ENCODE measurements around the gene NXPH3. TPM values are rescaled to one million over a fixed set of nuclear protein-coding genes. Genes with fewer than 3 reads are reported as not detected.
"Not testable (repeated sequence)": the region's sequence is repeated elsewhere in the genome, so short reads cannot be mapped to it uniquely, and the experiment has no call there.

The NXPH3 gene
- polyA plus RNA-seq, 1 donor, result 0.52 TPM

- Histone ChIP-seq H3K27ac (ENCODE audit: low read length) (no peak overlapping the region), H3K4me3 (ENCODE audit: low read length) (no peak overlapping the region), H3K4me1 (ENCODE audit: control insufficient read depth, insufficient read depth, low read length) (no peaks in the 10 kb centered on the region), H3K9me3 (ENCODE audit: control insufficient read depth, low read depth, low read length) (no peaks in the 10 kb centered on the region), H3K36me3 (ENCODE audit: control insufficient read depth, insufficient read depth, low read length) (no peaks in the 10 kb centered on the region), H3K27me3 (ENCODE audit: control insufficient read depth, insufficient read depth, low read length) (peaks cover 7% of the 10 kb centered on the region)
- WGBS (ENCODE audit: insufficient coverage, low lambda C conversion rate), result no CpG with 5 or more reads among the region's 12 CpGs
- DNase-seq, result no peak
These were observed 27.6 kb upstream of the NXPH3 start for GRCh38 chr17:49548051-49548505.

- Histone ChIP-seq H3K4me3 (ENCODE audit: low read length) (no peak overlapping the region), H3K4me1 (ENCODE audit: control insufficient read depth, insufficient read depth, low read length) (no peaks in the 10 kb centered on the region), H3K9me3 (ENCODE audit: control insufficient read depth, low read depth, low read length) (no peaks in the 10 kb centered on the region), H3K27me3 (ENCODE audit: control insufficient read depth, insufficient read depth, low read length) (peaks cover 5% of the 10 kb centered on the region), H3K27ac (ENCODE audit: low read length) (no peak overlapping the region), H3K36me3 (ENCODE audit: control insufficient read depth, insufficient read depth, low read length) (no peaks in the 10 kb centered on the region)
- no CpG with 5 or more reads among the region's 8 CpGs for WGBS (ENCODE audit: insufficient coverage, low lambda C conversion rate)
- DNase-seq, result no peak
These were observed 27.0 kb upstream of the NXPH3 start for GRCh38 chr17:49548506-49549310.

DNA sequence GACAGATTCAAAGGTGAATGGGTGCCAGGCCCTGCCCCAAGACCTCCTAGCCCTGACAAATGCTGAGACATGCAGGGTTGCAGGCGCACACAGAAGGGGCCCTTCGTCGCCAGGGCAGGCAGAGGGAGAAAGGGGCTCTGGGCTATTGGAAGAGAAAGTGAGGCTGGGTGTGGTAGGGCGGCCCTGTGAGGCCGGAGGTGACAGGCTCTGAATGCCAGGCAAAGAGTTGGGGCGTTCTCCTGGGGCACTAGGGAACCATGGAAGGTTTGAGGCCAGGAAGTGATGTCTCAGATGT lies 26.4 kb upstream of the NXPH3 start:
- WGBS (ENCODE audit: insufficient coverage, low lambda C conversion rate), result no CpG with 5 or more reads among the region's 6 CpGs
- Histone ChIP-seq H3K36me3 (ENCODE audit: control insufficient read depth, insufficient read depth, low read length) (no peaks in the 10 kb centered on the region), H3K9me3 (ENCODE audit: control insufficient read depth, low read depth, low read length) (no peaks in the 10 kb centered on the region), H3K27me3 (ENCODE audit: control insufficient read depth, insufficient read depth, low read length) (peaks cover 5% of the 10 kb centered on the region), H3K4me3 (ENCODE audit: low read length) (no peak overlapping the region), H3K4me1 (ENCODE audit: control insufficient read depth, insufficient read depth, low read length) (no peaks in the 10 kb centered on the region), H3K27ac (ENCODE audit: low read length) (no peak overlapping the region)
- DNase-seq, result no peak

- no peaks in the 10 kb centered on the region for H3K36me3 ChIP-seq (ENCODE audit: control insufficient read depth, insufficient read depth, low read length)
These were observed 25.7 kb upstream of the NXPH3 start for GRCh38 chr17:49549691-49550678.

GRCh38 chr17:49550764-49551163 lies 24.9 kb upstream of the NXPH3 start:
- DNase-seq; H3K36me3 ChIP-seq (ENCODE audit: control insufficient read depth, insufficient read depth, low read length); H3K4me1 ChIP-seq (ENCODE audit: control insufficient read depth, insufficient read depth, low read length); H3K27ac ChIP-seq (ENCODE audit: low read length); H3K27me3 ChIP-seq (ENCODE audit: control insufficient read depth, insufficient read depth, low read length); H3K9me3 ChIP-seq (ENCODE audit: control insufficient read depth, low read depth, low read length); H3K4me3 ChIP-seq (ENCODE audit: low read length): not testable (repeated sequence)
- WGBS (ENCODE audit: insufficient coverage, low lambda C conversion rate), result no CpG with 5 or more reads among the region's 9 CpGs

More at GRCh38 chr17:49549691-49550678, 25.7 kb upstream of the NXPH3 start:
- DNase-seq, result no peak
- H3K4me3 ChIP-seq (ENCODE audit: low read length), result no peak overlapping the region
- no peak overlapping the region for H3K27ac ChIP-seq (ENCODE audit: low read length)
- WGBS (ENCODE audit: insufficient coverage, low lambda C conversion rate), result 87% methylated on average over 3 of the region's 20 CpGs
- H3K9me3 ChIP-seq (ENCODE audit: control insufficient read depth, low read depth, low read length), result no peaks in the 10 kb centered on the region
- no peaks in the 10 kb centered on the region for H3K4me1 ChIP-seq (ENCODE audit: control insufficient read depth, insufficient read depth, low read length)
- H3K27me3 ChIP-seq (ENCODE audit: control insufficient read depth, insufficient read depth, low read length), result peaks cover 5% of the 10 kb centered on the region

- no CpG with 5 or more reads among the region's 12 CpGs for WGBS (ENCODE audit: insufficient coverage, low lambda C conversion rate)
- H3K36me3 ChIP-seq (ENCODE audit: control insufficient read depth, insufficient read depth, low read length), result no peaks in the 10 kb centered on the region
- no peak overlapping the region for H3K27ac ChIP-seq (ENCODE audit: low read length)
- H3K4me3 ChIP-seq (ENCODE audit: low read length), result no peak overlapping the region
- no peaks in the 10 kb centered on the region for H3K9me3 ChIP-seq (ENCODE audit: control insufficient read depth, low read depth, low read length)
- H3K4me1 ChIP-seq (ENCODE audit: control insufficient read depth, insufficient read depth, low read length), result peaks cover under 1% of the 10 kb centered on the region
- peaks cover 5% of the 10 kb centered on the region for H3K27me3 ChIP-seq (ENCODE audit: control insufficient read depth, insufficient read depth, low read length)
- no peak for DNase-seq
These were observed 24.2 kb upstream of the NXPH3 start for GRCh38 chr17:49551221-49552069.

DNA sequence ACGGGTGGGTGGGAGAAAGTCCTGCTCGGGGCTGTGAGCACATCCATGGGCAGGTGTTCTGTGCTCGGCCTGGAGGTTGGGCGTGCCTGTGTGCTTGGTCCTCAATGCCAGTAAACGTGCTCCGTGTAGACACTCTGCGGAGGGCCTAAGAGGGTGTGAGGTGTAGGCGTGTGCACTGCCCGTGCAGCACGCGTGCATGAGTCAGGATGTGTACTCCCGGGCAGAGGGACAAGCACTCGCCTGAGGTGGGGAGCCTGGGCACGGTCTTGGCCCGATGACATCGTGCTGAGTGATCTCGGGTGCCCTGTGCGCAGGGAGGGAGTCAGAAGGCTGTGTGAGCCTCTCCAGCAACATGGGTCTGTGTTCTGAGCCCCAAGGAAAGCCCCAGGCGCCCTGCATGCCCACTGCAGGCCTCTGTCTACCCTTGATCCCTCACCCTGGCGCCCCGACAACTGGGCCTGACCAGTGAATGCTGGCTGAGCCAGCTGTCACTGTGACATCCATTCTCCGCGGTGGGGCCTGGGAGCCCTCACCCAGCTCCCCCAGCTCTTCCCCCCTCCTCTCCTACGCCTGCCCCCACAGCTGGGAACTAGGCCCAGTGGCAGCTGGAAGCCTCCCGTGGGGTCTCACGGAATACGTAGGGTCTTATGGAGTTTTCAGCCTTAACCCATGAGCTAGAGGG lies 23.5 kb upstream of the NXPH3 start:
- peaks cover 2% of the 10 kb centered on the region for H3K4me1 ChIP-seq (ENCODE audit: control insufficient read depth, insufficient read depth, low read length)
- no peaks in the 10 kb centered on the region for H3K36me3 ChIP-seq (ENCODE audit: control insufficient read depth, insufficient read depth, low read length)
- H3K27me3 ChIP-seq (ENCODE audit: control insufficient read depth, insufficient read depth, low read length), result peaks cover 2% of the 10 kb centered on the region
- no peak overlapping the region for H3K27ac ChIP-seq (ENCODE audit: low read length)
- DNase-seq, result no peak
- no peak overlapping the region for H3K4me3 ChIP-seq (ENCODE audit: low read length)
- WGBS (ENCODE audit: insufficient coverage, low lambda C conversion rate), result no CpG with 5 or more reads among the region's 27 CpGs
- no peaks in the 10 kb centered on the region for H3K9me3 ChIP-seq (ENCODE audit: control insufficient read depth, low read depth, low read length)

GRCh38 chr17:49553676-49554335 lies 21.9 kb upstream of the NXPH3 start:
- Histone ChIP-seq H3K4me3 (ENCODE audit: low read length) (no peak overlapping the region), H3K36me3 (ENCODE audit: control insufficient read depth, insufficient read depth, low read length) (no peaks in the 10 kb centered on the region), H3K9me3 (ENCODE audit: control insufficient read depth, low read depth, low read length) (no peaks in the 10 kb centered on the region), H3K27ac (ENCODE audit: low read length) (no peak overlapping the region), H3K4me1 (ENCODE audit: control insufficient read depth, insufficient read depth, low read length) (peaks cover 2% of the 10 kb centered on the region), H3K27me3 (ENCODE audit: control insufficient read depth, insufficient read depth, low read length) (peaks cover 5% of the 10 kb centered on the region)
- DNase-seq, result no peak
- 80% methylated on average over 1 of the region's 8 CpGs for WGBS (ENCODE audit: insufficient coverage, low lambda C conversion rate)

DNA sequence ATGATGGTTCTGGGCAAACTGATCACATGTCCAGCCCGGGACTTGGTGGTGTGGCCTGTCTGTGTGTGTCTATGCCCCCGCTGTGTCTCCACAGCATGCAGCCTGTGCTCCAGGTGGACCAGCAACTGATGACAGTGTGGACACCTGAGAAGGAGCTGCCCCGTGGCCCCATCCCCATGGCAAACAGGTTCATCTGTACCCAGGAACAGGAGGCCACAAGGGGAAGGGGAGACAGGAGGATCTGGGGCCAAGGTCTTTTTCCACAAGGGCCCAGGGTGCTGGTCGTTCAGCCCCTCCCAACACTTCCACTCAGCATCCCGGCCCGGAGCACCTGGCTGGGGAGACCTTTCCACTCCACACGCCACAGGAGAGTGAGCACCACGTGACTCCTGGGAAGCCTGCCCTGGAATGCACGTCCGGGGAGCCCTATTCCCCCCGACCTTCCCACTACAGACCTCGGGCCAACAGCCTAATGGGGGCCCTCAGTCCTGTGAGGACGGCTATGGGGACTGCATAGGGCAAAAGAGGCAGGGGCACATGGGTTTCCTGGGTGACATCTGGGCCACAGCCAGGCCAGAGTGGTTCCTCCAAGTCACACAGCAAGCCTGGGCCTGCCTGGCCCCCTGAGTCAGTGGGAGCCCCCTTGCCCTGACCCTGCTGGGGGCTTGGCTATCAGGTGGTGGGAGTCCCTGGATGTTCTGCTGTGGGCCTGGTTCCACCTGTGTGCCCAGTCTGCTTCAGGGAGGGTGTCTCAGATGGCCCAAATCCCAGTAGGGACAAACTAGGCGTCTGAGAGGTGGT lies 20.8 kb upstream of the NXPH3 start:
- H3K4me1 ChIP-seq (ENCODE audit: control insufficient read depth, insufficient read depth, low read length), result peaks cover 2% of the 10 kb centered on the region
- H3K27me3 ChIP-seq (ENCODE audit: control insufficient read depth, insufficient read depth, low read length), result peaks cover 7% of the 10 kb centered on the region
- no peaks in the 10 kb centered on the region for H3K9me3 ChIP-seq (ENCODE audit: control insufficient read depth, low read depth, low read length)
- no peaks in the 10 kb centered on the region for H3K36me3 ChIP-seq (ENCODE audit: control insufficient read depth, insufficient read depth, low read length)
- H3K27ac ChIP-seq (ENCODE audit: low read length), result no peak overlapping the region
- H3K4me3 ChIP-seq (ENCODE audit: low read length), result no peak overlapping the region
- no peak for DNase-seq
- 67% methylated on average over 2 of the region's 14 CpGs for WGBS (ENCODE audit: insufficient coverage, low lambda C conversion rate)

All from large intestine (tissue), 3 donors.